Measurements from ENCODE around the gene GSK3B.
"Not testable (repeated sequence)": the region's sequence is repeated elsewhere in the genome, so short reads cannot be mapped to it uniquely, and the experiment has no call there.

The GSK3B gene

DNA sequence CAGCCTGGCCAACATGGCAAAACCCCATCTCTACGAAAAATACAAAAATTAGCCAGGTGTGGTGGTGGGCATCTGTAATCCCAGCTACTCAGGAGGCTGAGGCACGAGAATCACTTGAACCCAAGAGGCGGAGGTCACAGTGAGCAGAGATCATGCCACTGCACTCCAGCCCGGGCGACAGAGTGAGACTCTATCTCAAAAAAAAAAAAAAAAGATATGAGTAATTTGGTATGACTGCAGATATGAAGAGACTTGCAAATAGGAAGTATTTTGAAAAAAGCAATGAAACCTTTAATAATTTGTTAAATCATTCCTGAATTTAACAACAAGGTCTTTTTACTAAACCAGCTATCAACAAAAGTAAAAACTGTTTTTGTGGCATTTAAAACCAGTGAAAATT is 42.7 kb downstream of the GSK3B start:
- DNase-seq: not testable (repeated sequence)

- no peak for DNase-seq
Measured at GRCh38 chr3:120049881-120050539, 44.2 kb downstream of the GSK3B start.

DNA sequence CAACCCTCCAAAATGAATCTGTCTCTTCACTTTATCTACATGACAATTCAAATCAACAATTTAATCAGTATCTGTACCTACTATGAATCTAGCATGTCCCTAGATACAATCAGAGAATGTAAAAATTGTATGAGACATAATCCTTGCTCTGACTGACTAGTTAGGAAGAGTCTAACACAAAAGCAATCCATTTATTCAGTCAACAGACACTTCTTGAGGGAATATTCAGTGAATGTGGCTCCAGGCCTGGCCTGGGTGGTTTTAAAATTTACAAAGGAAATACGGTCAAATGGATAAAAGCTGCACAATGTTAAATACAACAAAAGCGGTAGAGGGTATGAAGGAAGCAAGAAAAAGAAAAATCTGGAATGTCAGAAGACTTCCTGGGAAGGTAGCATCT is 45.2 kb downstream of the GSK3B start:
- no peak for DNase-seq

- no peak for DNase-seq
Measured at GRCh38 chr3:120048355-120049041, 45.7 kb downstream of the GSK3B start.

- no peak for DNase-seq
Measured at GRCh38 chr3:120047686-120048085, 46.6 kb downstream of the GSK3B start.

DNA sequence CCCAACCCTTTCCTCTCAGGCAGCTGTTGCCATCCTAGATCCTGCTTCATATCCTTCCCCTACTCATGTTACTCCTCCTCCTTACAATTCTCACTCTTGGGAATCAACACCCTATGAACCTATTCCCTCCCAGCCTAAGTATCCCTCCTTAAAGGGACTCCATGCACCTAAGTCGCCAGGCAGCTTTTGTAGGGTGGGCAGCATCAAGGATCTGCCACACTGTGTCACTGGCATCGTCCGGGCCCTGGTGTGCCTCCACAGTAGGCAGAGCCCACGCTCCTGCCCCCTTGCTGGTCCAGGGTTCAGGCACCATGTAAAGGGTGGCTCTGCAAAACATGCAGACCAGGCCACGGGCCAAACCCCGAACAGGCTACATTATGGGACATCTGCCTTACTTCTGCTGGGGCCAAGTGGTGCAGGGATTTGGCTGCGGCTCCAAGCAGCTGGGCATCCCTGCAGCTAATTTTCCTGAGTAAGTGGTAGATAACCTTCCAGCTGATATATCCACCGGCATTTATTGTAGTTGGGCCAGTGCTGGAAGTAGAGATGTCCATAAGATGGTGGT is 53.4 kb downstream of the GSK3B start:
- no peak for DNase-seq

DNA sequence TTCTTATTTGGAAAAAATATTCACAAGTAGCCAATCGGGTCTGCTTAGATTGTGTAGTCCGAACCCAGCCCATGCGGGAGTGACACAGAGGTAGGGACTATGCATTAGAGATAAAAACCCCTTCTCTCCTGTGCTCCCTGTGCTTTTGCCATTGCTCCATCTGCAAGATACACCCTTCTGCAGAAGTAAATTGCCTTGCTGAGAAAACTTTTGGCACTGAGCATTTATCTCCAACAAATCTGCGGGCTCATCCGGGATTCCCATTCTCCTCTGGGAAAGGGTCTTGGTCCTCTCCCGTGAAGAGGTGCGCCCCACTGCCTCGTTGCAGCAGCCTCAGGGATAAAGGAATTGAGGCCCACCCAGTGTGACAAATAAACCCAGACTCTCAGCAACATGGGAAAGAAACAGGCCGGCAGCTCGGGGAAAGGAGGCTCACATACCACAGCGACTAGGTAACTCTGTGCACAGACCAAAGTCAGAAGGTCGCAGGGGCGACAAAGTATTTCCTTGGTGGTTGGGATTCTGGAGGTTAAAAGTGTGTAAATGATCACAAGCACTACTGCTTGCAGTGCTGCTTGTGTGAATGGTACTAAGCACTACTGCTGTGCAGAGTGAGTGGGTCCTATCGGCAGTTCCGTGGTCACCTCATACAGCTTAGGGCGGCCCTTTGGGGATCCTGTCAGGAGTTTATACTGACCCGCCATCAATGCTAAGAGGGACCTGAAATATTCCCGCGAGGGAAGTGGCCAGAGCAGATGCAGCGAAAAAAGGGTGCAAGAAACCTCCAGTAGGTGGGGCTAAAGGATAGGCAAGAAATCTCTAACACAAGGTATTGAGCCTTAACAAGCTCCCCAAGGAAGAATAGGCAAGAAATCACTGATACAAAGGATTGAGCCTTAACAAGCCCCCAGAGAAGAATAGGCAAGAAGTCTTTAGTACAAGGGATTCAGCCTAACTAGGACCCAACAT is 54.3 kb downstream of the GSK3B start:
- no peak for DNase-seq

DNA sequence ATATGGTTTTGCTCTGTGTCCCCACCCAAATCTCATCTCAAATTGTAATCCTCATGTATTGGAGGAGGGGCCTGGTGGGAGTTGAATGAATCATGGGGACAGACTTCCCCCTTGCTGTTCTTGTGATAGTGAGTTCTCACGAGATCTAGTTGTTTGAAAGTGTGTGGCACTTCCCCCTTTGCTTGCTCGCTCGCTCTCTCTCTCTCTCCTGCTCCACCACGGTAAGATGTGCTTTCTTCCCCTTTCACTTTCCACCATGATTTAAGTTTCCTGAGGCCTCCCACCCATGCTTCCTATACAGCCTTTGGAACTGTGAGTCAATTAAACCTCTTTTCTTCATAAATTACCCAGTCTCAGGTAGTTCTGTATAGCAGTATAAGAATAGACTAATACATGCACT is 60.7 kb downstream of the GSK3B start:
- no peak for DNase-seq

- DNase-seq: no peak
Measured at GRCh38 chr3:120031561-120031960, 62.7 kb downstream of the GSK3B start.

- no peak for DNase-seq
Measured at GRCh38 chr3:120029749-120030148, 64.5 kb downstream of the GSK3B start.

DNA sequence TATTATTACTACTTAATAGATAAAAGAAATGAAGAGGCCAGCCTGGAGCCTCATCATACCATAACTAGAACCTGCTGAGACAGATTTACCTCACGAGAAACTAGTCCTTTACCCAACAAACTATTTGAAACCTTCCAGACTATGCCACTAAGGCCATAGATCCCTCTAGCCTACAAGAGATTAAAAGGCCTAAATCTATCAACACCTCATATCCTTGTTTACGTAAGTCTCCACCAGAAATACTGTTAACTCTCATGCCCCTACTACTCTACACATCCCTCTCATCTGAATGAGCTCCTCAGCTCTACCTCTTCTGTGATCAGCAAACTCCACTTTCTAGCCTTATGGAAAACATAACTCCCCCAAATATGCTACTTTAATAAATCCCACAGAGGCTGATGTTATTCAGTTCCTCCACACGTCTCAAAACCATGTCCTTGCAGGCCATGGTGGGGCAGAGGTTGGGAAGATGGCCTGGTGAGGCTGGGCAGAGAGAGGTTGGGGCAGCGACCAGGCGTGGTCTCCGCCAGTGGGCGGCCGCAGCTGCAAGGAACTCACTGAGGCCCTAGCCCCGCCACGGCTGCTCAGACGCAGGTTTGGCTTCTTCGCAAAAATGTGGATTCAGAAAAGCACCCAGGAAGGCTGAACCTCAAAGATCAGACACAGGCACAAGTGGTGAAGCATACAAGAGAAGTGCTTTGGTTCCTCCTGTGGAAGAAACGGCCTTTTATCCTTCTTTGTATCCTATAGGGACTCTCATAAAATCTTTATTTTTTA is 65.8 kb downstream of the GSK3B start:
- no peak for DNase-seq

GRCh38 chr3:120027226-120027625 is 67.0 kb downstream of the GSK3B start:
- DNase-seq: no peak

- no peak for DNase-seq
Measured at GRCh38 chr3:120025520-120025919, 68.7 kb downstream of the GSK3B start.

DNA sequence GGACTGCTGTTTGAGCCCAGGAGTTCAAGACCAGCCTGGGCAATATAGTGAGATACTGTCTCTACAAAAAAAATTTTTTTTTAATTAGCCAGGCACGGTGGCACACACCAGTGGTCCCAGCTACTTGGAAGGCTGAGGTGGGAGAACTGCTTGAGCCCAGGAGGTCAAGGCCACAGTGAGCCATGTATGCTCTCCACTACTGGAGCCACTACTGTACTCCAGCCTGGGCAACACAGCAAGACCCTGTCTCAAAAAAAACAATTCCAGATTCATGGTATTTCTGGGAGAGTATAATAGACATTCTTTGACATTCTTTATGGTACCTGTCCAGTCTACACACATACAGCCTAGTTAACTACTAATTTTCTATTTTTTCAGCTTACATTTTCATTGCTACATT is 70.1 kb downstream of the GSK3B start:
- DNase-seq: no peak

DNA sequence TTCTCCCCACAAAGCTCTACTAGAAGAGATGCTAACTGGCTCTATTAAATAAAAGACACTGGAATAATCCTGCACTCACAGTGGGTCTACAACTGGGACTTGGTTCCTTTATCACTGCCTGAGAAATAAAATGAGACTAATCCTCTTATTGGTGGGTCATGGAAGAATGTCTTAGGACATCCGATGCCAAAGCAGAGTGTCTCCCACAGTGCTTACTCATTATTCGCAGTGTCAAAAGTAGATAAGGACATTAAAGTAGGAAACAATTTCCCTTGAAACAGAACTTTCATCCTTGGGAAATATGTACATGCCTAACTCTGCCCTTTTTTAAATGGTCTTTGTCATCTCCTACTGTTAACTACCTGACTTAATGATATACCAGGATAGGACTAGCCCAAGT is 71.5 kb downstream of the GSK3B start:
- DNase-seq: no peak

- no peak for DNase-seq
Measured at GRCh38 chr3:120021523-120021922, 72.7 kb downstream of the GSK3B start.

GRCh38 chr3:120018299-120018698 is 75.9 kb downstream of the GSK3B start:
- DNase-seq: no peak

DNA sequence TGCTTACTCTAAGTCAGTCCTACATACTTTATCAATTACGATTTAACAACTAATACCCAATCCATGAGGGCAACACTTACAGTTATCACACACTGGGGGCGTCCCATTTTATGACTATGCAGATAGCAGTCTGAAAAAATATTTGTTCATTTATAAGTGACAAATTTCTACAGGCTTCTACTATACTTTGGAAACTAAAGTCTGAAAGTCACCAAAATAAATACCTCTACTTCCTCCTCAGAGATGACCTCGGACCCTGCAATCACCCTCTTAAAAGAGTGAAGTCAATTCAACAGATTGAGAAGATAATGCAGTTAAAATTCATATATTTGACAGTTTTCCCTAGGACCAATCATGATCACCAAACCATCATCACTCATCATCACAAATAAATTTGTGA is 76.6 kb downstream of the GSK3B start:
- DNase-seq: no peak

- no peak for DNase-seq
Measured at GRCh38 chr3:120013481-120013880, 80.8 kb downstream of the GSK3B start.

GRCh38 chr3:120005741-120006140 is 88.5 kb downstream of the GSK3B start:
- DNase-seq: not testable (repeated sequence)

DNA sequence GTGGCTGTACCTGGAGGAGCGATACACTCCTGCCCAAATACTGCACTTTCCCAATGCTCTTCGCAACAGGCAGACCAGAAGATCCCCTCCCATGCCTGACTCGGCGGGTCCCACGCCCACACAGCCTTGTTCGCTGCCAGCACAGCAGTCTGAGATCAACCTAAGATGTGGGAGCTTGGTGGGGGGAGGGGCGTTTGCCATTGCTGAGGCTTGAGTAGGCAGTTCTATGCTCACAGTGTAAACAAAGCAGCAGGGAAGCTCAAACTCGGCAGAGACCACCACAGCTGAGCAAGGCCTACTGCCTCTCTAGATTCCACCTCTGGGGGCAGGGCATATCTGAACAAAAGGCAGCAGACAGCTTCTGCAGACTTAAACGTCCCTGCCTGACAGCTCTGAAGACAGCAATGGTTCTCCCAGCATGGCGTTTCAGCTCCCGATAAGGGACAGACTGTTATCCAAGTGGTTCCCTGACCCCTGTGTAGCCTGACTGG is 90.2 kb downstream of the GSK3B start:
- DNase-seq: not testable (repeated sequence)

- DNase-seq: no peak
Measured at GRCh38 chr3:119998166-119998565, 96.1 kb downstream of the GSK3B start.
